ENCODE data around the gene YTHDF1. TPM values are rescaled to one million over a fixed set of nuclear protein-coding genes. Genes with fewer than 3 reads are reported as not detected.

Gene YTHDF1
- total RNA-seq, 2 donors from 2014 or later = 21.8 to 31.8 TPM

DNA sequence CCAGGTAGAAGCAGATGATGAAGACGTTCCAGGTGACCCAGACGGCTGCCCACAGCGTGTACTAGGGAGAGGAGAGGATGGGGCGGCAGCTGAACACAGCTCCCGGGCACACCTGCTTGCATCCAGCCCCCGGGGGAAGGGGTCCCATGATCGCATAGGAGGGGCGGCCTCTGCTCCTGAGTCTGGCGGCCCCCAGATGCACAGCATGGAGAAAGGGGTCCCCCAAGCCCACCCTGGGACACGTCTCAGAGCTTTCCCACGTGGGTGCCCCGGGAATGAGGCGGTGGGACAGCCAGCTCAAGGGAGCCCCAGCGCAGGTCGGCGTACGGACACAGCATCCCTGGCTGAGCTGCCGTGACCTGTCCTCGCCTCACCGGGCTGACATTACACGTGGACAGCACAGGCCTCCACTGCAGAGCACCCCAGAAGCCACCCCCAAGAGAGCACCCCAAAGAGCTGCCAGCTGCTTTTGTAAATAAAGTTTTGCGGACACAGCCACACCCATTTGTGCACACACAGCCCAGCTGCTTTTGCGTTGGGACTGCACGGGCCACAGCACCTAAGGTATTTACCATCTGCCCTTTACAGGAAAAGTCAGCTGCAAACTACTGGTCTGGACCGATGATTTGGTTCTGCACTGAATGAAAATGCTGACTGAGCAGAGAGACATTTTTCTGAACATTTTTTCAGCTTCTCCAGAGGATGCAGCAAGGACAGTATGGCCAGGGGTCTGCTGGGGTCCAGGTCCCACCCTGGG is 33.1 kb upstream of the YTHDF1 start:
- TF ChIP-seq, protein P1, sequence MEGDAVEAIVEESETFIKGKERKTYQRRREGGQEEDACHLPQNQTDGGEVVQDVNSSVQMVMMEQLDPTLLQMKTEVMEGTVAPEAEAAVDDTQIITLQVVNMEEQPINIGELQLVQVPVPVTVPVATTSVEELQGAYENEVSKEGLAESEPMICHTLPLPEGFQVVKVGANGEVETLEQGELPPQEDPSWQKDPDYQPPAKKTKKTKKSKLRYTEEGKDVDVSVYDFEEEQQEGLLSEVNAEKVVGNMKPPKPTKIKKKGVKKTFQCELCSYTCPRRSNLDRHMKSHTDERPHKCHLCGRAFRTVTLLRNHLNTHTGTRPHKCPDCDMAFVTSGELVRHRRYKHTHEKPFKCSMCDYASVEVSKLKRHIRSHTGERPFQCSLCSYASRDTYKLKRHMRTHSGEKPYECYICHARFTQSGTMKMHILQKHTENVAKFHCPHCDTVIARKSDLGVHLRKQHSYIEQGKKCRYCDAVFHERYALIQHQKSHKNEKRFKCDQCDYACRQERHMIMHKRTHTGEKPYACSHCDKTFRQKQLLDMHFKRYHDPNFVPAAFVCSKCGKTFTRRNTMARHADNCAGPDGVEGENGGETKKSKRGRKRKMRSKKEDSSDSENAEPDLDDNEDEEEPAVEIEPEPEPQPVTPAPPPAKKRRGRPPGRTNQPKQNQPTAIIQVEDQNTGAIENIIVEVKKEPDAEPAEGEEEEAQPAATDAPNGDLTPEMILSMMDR (IDR thresholded peaks at IDR 0.05) = no peak
- ATAC-seq (ENCODE audit: insufficient number of reproducible peaks, low FRiP score, low read depth) = no peak
- no peaks in the 10 kb centered on the region for H3K36me3 ChIP-seq
- peaks cover 0 to 8% of the 10 kb centered on the region in 2 donors for H3K4me1 ChIP-seq (ENCODE audit: control insufficient read depth in 1 of 2, low read depth in 2 of 2)
- H3K27ac ChIP-seq = no peak overlapping the region
- H3K9me3 ChIP-seq = no peaks in the 10 kb centered on the region
- no peaks in the 10 kb centered on the region for H3K27me3 ChIP-seq (replicated peaks; ENCODE audit: insufficient read depth)
- H3K4me3 ChIP-seq = no peak overlapping the region
- no peak for DNase-seq (ENCODE audit: low spot score)

DNA sequence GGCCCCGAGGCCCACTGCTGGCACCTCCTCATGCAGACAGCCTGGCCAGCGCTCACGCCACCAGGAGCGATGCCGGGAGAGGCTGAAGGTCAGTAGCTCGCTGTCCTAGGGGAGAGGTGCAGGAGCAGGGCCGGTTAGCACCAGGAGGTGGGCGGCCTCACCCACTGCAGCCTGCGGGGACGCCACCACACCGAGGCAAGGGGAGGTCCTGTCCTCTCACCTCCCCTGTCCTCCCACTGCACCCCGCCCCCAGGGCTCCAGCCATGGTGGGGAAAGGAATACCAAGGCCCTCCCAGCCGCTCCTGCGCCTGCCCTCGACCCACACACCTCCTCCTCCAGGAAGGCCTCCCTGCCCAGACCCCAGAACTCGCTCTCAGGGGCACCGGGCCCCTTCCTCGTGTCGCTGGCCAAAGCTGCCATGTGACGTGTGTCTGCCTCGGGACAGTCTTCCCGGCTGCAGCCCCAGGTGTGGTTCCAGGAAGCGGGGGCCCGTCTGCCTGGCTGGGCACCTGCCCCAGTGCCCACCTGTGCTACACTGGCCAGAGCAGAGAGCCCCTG is 31.8 kb upstream of the YTHDF1 start:
- H3K27me3 ChIP-seq (replicated peaks; ENCODE audit: insufficient read depth) = no peaks in the 10 kb centered on the region
- DNase-seq (ENCODE audit: low spot score) = no peak
- no peak overlapping the region for H3K27ac ChIP-seq
- no peaks in the 10 kb centered on the region for H3K4me1 ChIP-seq (ENCODE audit: control insufficient read depth in 1 of 2, low read depth in 2 of 2)
- ATAC-seq (ENCODE audit: insufficient number of reproducible peaks, low FRiP score, low read depth) = no peak
- H3K36me3 ChIP-seq = no peaks in the 10 kb centered on the region
- no peaks in the 10 kb centered on the region for H3K9me3 ChIP-seq
- H3K4me3 ChIP-seq = no peak overlapping the region
- TF ChIP-seq, protein P1 (IDR thresholded peaks at IDR 0.05) = no peak

DNA sequence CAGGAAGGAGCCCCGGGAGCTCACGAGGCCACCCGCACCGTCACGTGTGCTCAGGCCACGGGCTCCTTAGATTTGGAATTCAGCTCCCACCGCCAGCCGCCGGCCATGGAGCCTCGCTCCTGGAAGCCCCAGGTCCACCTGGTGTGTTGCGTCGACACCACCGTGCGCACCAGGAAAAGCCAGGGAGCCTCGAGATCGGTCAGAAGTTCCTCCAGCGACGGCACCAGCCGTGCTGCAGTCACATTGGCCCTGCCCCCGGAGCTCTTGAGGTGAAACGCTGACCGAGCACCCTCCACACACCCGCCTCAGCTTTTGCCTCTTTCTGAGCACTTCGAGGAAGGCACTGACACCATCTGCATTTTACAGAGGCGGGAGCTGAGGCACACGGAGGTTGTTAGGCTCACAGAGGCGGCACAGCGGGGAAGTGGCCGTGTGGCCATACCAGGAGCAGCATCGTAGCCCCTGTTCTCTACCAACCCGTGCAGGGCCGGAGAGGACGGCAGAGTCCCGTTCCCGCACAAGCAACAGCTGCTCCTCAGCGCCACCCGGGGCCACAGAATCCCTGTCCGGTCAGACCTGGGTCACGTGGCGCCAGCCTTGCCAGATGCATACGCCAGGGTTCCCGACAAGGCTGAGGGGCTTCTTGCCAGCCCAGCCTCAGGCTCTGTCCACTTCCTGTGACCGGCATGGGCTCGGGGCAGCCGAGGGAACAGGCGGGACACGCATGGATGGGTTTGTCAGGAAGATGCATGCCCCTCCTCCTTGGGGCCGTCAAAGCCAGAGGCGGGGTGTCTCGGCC is 30.8 kb upstream of the YTHDF1 start:
- TF ChIP-seq, protein P1 (IDR thresholded peaks at IDR 0.05) = no peak
- Histone ChIP-seq H3K4me3 (no peak overlapping the region), H3K4me1 (ENCODE audit: control insufficient read depth in 1 of 2, low read depth in 2 of 2) (no peaks in the 10 kb centered on the region), H3K9me3 (no peaks in the 10 kb centered on the region), H3K36me3 (no peaks in the 10 kb centered on the region), H3K27me3 (replicated peaks; ENCODE audit: insufficient read depth) (no peaks in the 10 kb centered on the region), H3K27ac (no peak overlapping the region)
- DNase-seq (ENCODE audit: low spot score) = no peak
- ATAC-seq (ENCODE audit: insufficient number of reproducible peaks, low FRiP score, low read depth) = no peak

DNA sequence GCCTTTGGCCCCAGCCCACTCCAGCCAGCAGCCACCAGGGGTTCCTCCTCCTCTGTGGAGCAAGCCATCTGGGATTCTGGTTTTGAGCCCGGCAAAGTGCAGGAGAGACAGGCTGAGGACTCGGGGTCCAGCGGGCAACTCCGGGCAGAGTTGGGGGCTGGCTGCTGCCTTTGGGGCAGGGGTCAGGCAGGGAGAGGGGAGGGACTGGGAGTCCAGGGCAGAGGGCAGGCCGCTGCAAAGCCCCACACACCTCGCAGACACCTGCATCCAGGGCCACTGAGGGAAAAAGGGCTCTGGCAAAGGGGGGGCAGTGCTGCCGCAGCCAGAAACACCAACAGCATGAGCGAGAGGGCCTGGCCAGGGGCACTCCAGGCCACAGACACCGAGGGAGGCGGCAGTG is 28.5 kb upstream of the YTHDF1 start:
- no peak overlapping the region for H3K27ac ChIP-seq
- ATAC-seq (ENCODE audit: insufficient number of reproducible peaks, low FRiP score, low read depth) = no peak
- no peaks in the 10 kb centered on the region for H3K9me3 ChIP-seq
- TF ChIP-seq, protein P1 (IDR thresholded peaks at IDR 0.05) = no peak
- no peaks in the 10 kb centered on the region for H3K27me3 ChIP-seq (replicated peaks; ENCODE audit: insufficient read depth)
- H3K4me3 ChIP-seq = no peak overlapping the region
- no peaks in the 10 kb centered on the region for H3K4me1 ChIP-seq (ENCODE audit: control insufficient read depth in 1 of 2, low read depth in 2 of 2)
- DNase-seq (ENCODE audit: low spot score) = no peak
- no peaks in the 10 kb centered on the region for H3K36me3 ChIP-seq

DNA sequence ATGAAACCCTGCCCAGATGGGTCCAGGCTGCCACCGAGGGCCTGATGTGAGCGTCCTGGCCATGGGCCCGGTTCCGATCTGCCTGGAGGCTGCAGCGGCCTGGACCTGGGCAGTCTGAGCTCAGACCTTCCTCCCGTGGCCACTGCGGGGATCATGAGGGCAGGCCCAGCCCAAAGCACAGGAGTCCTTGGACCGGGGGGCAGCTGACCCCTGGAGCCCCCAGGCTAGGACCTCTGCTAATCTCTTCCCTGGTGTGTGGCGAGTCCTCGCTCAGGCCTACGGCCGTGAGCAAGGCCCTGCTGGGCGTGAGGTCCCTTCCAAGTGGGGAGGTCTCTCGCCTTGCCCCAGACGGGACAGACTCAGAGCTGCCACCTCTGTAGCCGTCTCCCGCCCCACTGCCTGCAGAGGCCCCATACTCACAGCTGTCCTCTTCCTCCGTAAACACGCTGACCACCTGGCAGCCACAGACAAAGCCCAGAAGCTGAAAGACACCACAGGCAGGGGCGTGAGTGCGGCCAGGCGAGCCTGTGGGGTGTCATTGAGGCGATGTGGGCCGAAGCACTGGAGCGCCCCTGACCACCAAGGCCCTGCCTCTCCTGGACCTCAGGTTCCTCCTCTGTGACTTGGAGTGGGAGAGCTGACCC is 27.8 kb upstream of the YTHDF1 start:
- ATAC-seq (ENCODE audit: insufficient number of reproducible peaks, low FRiP score, low read depth) (no peak), DNase-seq (ENCODE audit: low spot score) (no peak)
- TF ChIP-seq, protein P1 (IDR thresholded peaks at IDR 0.05) = no peak
- no peaks in the 10 kb centered on the region for H3K9me3 ChIP-seq
- H3K36me3 ChIP-seq = no peaks in the 10 kb centered on the region
- H3K4me3 ChIP-seq = no peak overlapping the region
- no peaks in the 10 kb centered on the region for H3K4me1 ChIP-seq (ENCODE audit: control insufficient read depth in 1 of 2, low read depth in 2 of 2)
- no peak overlapping the region for H3K27ac ChIP-seq
- H3K27me3 ChIP-seq (replicated peaks; ENCODE audit: insufficient read depth) = no peaks in the 10 kb centered on the region

Measured in thoracic aorta (tissue), 2 donors.